SK-N-MC (cell line): ENCODE results near the gene SAMD14.

Experiments used
- EZH2 ChIP-seq: fragments of 200-600 bp; sonication (generic); IDR thresholded peaks from one replicate; pipeline ENCODE4 v1.6.1; 2017; ENCODE audit warnings: antibody characterized with exemption
- POLR2AphosphoS5 ChIP-seq: IDR thresholded peaks from 2 replicates; pipeline ENCODE4 v1.6.1; 2012; ENCODE audit warnings: mild to moderate bottlenecking, low read depth, low read length, borderline replicate concordance

GRCh38 chr17:50093807-50094206 is 36.2 kb downstream of the SAMD14 start:
- TF ChIP-seq EZH2 (no peak), POLR2AphosphoS5 (no peak)
